HUES6 (cell line): Measurements from ENCODE around the gene ARL6IP5.
A peak's percentile ranks its signal among the peaks of the same experiment; 100 is the strongest.

Experiments used
- H3K27ac ChIP-seq: 2 replicates; pipeline ENCODE4 v1.7.0; 2013; ENCODE audit warnings: low read depth, mild to moderate bottlenecking, low read length, inconsistent platforms
- H3K27me3 ChIP-seq: 2 replicates; pipeline ENCODE4 v1.6.1; 2013; ENCODE audit warnings: low read length; ENCODE audit not compliant: control insufficient read depth, insufficient read depth
- H3K36me3 ChIP-seq: 2 replicates; pipeline ENCODE4 v1.6.1; 2013; ENCODE audit warnings: low read length; ENCODE audit not compliant: control insufficient read depth, insufficient read depth
- H3K4me1 ChIP-seq: 2 replicates; pipeline ENCODE4 v1.6.1; 2013; ENCODE audit warnings: low read length; ENCODE audit not compliant: control insufficient read depth, insufficient read depth
- H3K4me3 ChIP-seq: 2 replicates; pipeline ENCODE4 v1.5.1; 2013; ENCODE audit warnings: low read depth, low read length
- H3K9ac ChIP-seq: one replicate; pipeline ENCODE4 v1.6.1; 2013; ENCODE audit warnings: mild to moderate bottlenecking, low read length
- H3K9me3 ChIP-seq: 2 replicates; pipeline ENCODE4 v1.6.1; 2013; ENCODE audit warnings: low read depth, low read length; ENCODE audit not compliant: control insufficient read depth, insufficient read depth

ARL6IP5 gene

DNA sequence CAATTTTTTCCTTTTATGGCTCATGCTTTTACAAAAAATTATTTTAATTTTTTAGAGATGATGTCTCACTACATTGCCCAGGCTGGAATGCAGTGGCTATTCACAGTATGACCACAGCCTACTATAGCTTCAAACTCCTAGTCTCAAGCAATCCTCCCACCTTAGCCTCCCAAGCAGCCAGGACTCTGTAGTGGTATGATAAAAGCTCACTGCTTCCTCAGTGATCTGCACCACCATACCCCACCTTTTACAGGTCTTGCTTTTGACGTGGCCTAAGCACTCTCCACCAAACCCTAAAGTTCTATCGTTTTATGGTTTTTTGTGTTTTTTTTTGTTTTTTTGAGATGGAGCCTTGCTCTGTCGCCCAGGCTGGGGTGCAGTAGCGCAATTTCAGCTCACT, 18.6 kb upstream of the ARL6IP5 start:
- Histone ChIP-seq H3K9me3 (no peaks in the 10 kb centered on the region), H3K36me3 (peaks cover 53% of the 10 kb centered on the region), H3K27ac (no peak overlapping the region), H3K9ac (no peak overlapping the region), H3K4me1 (no peaks in the 10 kb centered on the region), H3K4me3 (no peak overlapping the region), H3K27me3 (no peaks in the 10 kb centered on the region)

DNA sequence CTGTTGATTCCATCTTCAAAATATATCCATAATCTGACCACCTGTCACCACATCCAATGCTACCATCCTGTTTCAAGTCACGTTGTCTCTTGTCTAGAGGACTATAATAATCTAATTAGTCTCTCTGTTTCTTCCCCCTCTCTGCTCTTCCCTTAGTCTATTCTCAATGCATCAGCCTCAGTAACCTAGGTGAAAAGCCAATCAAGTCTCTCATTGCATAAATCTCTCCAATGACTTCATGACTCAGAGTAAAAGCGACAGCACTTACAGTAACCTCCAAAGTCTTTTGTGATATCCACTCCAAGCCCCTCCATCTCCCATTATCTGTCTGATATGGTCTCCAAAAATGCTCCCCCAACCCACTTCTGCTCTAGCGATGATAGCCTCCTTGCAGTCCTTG, 11.8 kb upstream of the ARL6IP5 start:
- H3K9ac ChIP-seq: no peak overlapping the region
- no peaks in the 10 kb centered on the region for H3K9me3 ChIP-seq
- H3K4me3 ChIP-seq: no peak overlapping the region
- H3K27ac ChIP-seq: no peak overlapping the region
- peaks cover 45% of the 10 kb centered on the region for H3K36me3 ChIP-seq
- H3K4me1 ChIP-seq: no peaks in the 10 kb centered on the region
- H3K27me3 ChIP-seq: no peaks in the 10 kb centered on the region

DNA sequence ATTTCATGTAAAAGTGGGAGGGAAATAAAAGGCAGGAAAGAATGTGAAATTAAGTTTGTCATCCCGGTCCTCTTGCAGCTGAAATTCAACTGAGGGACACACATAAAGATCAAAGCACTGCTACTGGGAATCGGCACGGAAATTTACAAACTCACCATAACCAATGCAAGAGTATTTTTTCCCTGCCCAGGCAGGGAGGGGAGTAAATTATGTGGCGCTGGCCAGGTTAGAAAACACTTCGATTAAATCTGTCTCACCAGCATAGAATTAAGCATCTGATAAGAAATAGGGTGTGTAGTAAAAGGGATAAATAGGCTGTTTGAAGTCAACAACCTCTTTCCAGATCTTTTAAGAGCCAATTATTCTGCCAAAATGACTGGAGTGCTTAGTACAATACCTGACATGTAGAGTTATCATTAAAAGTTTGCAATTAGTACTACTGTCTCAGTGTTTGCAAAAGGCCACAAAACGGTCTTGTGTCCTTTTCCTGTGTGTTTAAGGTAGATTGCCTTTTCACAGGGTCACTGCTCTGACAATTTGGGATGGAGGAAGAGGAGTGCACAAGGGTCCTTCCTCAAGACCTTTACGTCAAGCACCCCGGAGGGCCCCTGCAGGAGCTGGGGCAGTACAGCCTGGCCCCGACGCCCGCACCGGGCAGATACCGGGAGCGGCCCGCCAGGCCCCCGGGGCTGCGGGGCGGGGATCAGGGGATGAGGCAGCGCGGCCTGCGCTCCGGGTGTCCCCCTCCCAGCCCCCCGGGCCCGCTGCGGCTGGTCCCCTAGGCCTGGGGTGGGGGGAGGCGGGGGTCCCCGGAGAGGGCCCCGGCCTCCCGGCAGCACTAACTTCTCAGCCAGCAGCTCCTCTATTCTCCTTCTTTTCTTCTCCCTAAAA, 5.2 kb upstream of the ARL6IP5 start:
- H3K27me3 ChIP-seq: no peaks in the 10 kb centered on the region
- H3K4me1 ChIP-seq: peaks cover 30% of the 10 kb centered on the region
- peaks cover 9% of the 10 kb centered on the region for H3K36me3 ChIP-seq
- peak overlapping the region; percentile 78 for H3K9ac ChIP-seq
- H3K4me3 ChIP-seq: peak overlapping the region; percentile 96
- no peaks in the 10 kb centered on the region for H3K9me3 ChIP-seq
- H3K27ac ChIP-seq: peak overlapping the region; percentile 89

DNA sequence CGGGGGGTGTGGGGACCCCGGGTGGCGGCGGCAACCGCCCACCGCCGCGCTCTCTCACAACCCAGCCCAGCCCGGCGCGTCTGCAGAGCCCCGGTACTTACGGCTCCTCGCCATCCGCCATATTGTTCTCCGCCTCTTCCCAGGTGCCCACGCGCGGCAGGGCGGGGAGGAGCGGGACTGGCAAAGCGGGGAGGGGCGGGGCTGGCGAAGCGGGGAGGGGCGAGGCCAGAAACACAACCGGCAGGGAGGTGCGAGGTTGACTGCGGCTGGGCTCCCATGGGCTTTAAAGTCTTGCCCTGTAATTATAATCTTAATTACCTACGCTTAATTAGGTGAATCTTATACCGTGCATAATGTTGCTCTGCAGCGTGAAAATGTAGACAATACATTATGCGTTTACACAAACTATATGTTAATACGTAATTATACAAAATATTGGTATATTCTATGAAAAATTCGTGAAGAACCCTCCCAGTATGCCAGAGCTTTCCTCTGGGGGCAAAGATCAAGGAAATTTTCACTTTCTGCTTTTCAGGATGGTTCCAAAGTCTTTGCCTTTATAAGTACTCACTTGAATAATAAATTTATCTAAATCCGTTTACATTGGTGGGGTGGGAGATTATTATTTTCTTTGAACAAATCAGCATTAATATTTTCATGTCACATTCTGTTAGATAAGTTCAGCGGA, 4.4 kb upstream of the ARL6IP5 start, which contains the start of gene UBA3:
UBA3 (minus strand) TSS at position 133 of the 688 bp plus-strand sequence; CDS start at position 121, 12 bp downstream.
- Histone ChIP-seq H3K36me3 (peaks cover 5% of the 10 kb centered on the region; the same call in 1 of the 2 replicates), H3K27ac (peak within 1 kb of the TSS; percentile 89), H3K4me1 (peaks cover 32% of the 10 kb centered on the region), H3K9ac (peak within 1 kb of the TSS; percentile 78), H3K4me3 (peak within 1 kb of the TSS; percentile 96), H3K27me3 (no peaks in the 10 kb centered on the region), H3K9me3 (no peaks in the 10 kb centered on the region)

DNA sequence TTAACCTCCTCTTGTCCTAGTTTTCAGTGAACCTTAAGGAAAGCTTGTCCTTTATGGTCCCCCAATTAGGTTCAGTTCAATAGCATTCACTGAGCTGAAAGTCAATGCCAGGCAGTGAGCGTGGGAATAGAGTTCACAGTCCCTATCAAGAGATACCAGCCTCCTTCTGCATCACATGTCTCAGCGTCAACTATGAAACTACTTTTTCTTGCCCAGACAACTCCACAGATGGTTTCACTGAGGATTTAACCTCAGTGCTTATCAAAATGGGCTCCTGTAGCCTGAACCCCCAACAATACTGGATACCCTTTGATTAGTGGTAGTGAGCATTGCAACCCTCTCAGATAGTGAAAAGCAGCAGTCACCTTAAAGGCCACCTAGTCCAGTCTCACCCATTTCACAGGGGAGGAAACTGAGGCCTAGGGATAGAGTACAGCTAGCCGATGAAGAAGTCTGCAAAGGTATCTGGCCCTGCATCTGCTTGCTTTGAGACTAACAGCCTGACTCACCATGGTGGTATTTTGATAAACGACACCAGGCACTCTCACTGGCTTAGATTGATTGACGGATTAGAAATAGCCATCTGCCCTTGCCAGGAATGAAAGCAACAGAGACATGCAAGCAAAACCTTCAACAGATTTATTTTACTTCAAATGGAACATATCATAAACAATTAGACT, 3.0 kb upstream of the ARL6IP5 start:
- H3K9ac ChIP-seq: no peak overlapping the region
- no peak overlapping the region for H3K4me3 ChIP-seq
- peaks cover 5% of the 10 kb centered on the region; the same call in 1 of the 2 replicates for H3K36me3 ChIP-seq
- no peaks in the 10 kb centered on the region for H3K27me3 ChIP-seq
- H3K9me3 ChIP-seq: no peaks in the 10 kb centered on the region
- H3K27ac ChIP-seq: no peak overlapping the region
- H3K4me1 ChIP-seq: peaks cover 42% of the 10 kb centered on the region

DNA sequence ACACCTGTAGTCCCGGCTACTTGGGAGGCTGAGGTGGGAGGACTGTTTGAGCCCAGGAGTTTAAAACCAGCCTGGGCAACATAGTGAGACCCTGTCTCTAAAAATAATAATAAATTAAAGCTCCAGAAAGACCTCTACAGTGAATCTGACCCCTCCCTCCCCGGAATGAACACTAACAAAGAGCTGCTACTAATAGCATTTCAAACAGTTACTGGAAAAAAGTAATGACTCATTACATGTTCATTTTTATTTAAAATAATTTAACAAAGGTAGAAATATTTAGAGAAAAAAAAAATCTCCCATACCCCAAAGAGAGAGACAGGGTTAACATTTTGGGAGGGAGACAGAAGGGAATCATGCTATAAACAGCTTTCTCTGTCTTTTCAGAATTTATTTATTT, 2.4 kb upstream of the ARL6IP5 start:
- Histone ChIP-seq H3K36me3 (peaks cover 5% of the 10 kb centered on the region; the same call in 1 of the 2 replicates), H3K4me3 (no peak overlapping the region), H3K27ac (no peak overlapping the region), H3K4me1 (peaks cover 42% of the 10 kb centered on the region), H3K27me3 (no peaks in the 10 kb centered on the region), H3K9me3 (no peaks in the 10 kb centered on the region), H3K9ac (no peak overlapping the region)

DNA sequence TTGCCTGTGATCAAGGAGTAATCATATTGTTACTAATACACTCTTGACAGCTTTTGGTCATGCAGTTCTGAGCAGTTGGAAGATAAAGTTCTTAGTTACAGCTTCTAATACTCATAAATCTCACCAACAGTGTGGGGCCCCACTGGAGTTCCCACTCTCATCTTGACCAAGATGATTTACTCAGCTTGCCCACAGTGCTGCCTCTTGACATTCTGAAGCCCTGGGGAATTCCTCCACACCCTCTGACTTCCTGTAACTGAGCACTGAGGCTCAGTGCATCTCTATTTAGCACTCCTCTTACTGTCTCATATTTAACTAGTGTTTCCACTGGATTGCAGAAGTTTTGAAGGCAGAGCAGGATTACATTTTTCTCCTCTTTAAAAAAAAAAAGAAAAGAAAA, 1.9 kb upstream of the ARL6IP5 start:
- Histone ChIP-seq H3K36me3 (0 out of 2 replicates have a peak, but pooled peaks cover 3% of the 10 kb centered on the region), H3K4me1 (peaks cover 42% of the 10 kb centered on the region), H3K27me3 (no peaks in the 10 kb centered on the region), H3K27ac (no peak overlapping the region), H3K9me3 (no peaks in the 10 kb centered on the region), H3K9ac (no peak overlapping the region), H3K4me3 (no peak overlapping the region)

DNA sequence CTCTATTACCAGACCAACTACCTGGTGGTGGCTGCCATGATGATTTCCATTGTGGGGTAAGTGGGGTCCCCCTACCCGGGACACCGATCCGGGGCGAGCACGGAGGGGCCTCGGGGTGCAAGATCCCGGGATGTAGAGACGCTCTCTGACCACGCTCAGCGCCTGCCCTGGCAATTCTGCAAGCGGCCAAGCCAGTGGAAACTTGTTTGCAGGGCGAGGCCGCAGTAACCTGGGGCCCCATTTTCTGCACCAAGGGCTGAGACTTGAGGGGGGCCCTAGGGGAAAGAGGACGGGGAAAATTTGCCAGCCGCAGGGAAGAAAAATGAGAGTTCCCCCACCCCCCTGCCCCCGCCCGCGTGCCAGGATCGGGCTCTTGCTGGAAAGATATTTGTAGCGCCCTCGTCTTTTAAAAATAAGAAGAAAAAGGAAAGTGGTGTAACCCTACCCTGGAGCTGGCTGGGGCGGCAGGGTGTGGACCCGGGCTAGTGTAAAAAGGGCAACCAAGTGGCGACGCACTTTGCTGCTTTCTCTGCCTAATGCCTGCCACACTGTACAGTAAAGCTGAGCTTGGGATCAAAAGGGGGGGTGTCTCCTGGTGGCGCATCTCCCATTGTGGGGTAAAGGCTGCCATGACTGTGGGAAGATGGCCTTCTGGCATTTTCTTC, 563 bp downstream of the ARL6IP5 start:
- Histone ChIP-seq H3K9me3 (no peaks in the 10 kb centered on the region), H3K9ac (peak overlapping the region; percentile 65), H3K27ac (no peak overlapping the region), H3K36me3 (no peaks in the 10 kb centered on the region), H3K27me3 (no peaks in the 10 kb centered on the region), H3K4me3 (peak overlapping the region; percentile 95), H3K4me1 (peaks cover 49% of the 10 kb centered on the region)

DNA sequence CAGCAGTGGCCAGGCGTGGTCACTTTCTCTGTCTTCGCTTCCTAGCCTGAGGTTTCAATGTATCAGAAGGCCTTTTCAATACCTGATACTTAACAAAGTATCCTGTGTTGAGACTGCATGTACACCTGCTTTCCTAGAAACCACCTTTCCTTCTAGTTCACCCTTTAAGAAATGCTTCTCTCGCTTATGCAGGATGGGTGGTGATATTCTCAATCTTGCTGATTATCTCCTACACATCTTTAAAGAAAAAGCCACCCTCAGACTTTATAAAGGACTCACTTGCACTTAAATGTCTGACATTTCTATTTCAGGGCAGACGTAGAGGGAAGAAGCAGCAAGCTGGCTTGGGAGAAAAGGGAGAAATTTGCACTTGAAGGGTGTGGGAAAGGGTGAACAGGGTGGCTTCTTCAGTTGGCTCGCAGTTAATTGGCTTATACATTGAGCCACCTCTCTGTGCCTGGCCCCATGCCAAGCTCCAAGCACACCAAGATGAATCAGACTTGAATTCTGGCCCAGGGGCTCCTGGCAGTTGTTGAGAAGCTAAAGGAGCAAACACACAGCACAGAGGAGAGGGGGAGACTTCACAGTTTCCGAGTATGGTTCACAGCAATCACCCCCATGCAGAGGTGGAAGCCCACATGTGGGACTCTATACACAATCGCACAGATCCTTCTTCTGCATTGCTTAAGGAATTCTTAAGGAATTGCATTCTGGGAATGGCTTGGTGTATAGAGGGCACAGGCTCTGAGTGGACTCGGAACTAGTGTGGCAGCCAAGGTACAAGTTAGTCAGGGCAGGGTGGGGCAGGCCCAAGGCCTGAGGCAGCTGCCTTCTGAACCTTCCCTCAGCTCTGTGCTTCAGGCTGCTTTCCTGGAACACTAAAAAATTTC, 1.3 kb downstream of the ARL6IP5 start:
- no peaks in the 10 kb centered on the region for H3K36me3 ChIP-seq
- H3K4me1 ChIP-seq: peaks cover 44% of the 10 kb centered on the region
- H3K4me3 ChIP-seq: peak overlapping the region; percentile 95
- no peaks in the 10 kb centered on the region for H3K9me3 ChIP-seq
- H3K9ac ChIP-seq: peak overlapping the region; percentile 29
- no peak overlapping the region for H3K27ac ChIP-seq
- no peaks in the 10 kb centered on the region for H3K27me3 ChIP-seq
